ENCODE results near the gene SLC35A5.

Gene SLC35A5

DNA sequence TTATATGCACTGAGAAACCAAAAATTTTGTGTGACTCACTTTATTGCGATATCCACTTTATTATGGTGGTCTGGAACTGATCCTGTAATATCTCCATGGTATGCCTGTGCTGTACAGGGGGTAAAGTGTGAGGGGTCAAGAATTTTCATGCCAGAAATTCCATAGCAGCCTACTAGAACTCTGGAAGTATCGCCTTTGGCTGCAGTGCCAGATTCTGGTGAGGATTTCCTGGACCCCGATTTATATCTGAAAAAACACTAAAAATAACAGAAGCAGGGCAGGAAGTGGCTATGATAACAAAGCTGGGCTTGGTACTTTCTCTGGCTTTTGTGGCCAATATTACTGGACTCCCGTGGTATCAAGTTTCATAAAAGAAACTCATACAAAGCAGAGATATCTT is 42.7 kb downstream of the SLC35A5 start:
- Histone ChIP-seq H3K9me3 (ENCODE audit: control insufficient read depth, insufficient read depth, low read depth, low read length) (no peaks in the 10 kb centered on the region), H3K27ac (ENCODE audit: extremely low read depth, low read depth, low read length) (no peak overlapping the region), H3K4me1 (ENCODE audit: control insufficient read depth, insufficient read depth, low read length) (no peaks in the 10 kb centered on the region), H3K36me3 (ENCODE audit: control insufficient read depth in 2 of 2, insufficient read depth in 1 of 2, low read length in 2 of 2) (no peaks in the 10 kb centered on the region), H3K4me3 (ENCODE audit: low read depth, low read length) (no peak overlapping the region)
- TF ChIP-seq, protein P1, sequence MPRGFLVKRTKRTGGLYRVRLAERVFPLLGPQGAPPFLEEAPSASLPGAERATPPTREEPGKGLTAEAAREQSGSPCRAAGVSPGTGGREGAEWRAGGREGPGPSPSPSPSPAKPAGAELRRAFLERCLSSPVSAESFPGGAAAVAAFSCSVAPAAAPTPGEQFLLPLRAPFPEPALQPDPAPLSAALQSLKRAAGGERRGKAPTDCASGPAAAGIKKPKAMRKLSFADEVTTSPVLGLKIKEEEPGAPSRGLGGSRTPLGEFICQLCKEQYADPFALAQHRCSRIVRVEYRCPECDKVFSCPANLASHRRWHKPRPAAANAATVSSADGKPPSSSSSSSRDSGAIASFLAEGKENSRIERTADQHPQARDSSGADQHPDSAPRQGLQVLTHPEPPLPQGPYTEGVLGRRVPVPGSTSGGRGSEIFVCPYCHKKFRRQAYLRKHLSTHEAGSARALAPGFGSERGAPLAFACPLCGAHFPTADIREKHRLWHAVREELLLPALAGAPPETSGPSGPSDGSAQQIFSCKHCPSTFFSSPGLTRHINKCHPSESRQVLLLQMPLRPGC (tag by site-specific recombination; IDR thresholded peaks at IDR 0.05) = no peak
- no peak for TF ChIP-seq PRDM6 (tag by site-specific recombination; IDR thresholded peaks at IDR 0.05)
- no peak for TF ChIP-seq ZNF398 (tag by site-specific recombination; IDR thresholded peaks at IDR 0.05)
- no peak for TF ChIP-seq MEIS1 (CRISPR knock-in tag; IDR thresholded peaks at IDR 0.05; ENCODE audit: borderline replicate concordance)
- no peak for TF ChIP-seq ZNF394 (tag by site-specific recombination; IDR thresholded peaks at IDR 0.05; ENCODE audit: borderline replicate concordance)
- TF ChIP-seq, protein P2, sequence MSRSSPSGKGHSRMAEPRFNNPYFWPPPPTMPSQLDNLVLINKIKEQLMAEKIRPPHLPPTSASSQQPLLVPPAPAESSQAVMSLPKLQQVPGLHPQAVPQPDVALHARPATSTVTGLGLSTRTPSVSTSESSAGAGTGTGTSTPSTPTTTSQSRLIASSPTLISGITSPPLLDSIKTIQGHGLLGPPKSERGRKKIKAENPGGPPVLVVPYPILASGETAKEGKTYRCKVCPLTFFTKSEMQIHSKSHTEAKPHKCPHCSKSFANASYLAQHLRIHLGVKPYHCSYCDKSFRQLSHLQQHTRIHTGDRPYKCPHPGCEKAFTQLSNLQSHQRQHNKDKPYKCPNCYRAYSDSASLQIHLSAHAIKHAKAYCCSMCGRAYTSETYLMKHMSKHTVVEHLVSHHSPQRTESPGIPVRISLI (tag by site-specific recombination; IDR thresholded peaks at IDR 0.05) = no peak
- no peak for TF ChIP-seq ZNF596 (tag by site-specific recombination; IDR thresholded peaks at IDR 0.05)
- no peak for TF ChIP-seq ZNF169 (tag by site-specific recombination; IDR thresholded peaks at IDR 0.05)
- TF ChIP-seq, protein P3, sequence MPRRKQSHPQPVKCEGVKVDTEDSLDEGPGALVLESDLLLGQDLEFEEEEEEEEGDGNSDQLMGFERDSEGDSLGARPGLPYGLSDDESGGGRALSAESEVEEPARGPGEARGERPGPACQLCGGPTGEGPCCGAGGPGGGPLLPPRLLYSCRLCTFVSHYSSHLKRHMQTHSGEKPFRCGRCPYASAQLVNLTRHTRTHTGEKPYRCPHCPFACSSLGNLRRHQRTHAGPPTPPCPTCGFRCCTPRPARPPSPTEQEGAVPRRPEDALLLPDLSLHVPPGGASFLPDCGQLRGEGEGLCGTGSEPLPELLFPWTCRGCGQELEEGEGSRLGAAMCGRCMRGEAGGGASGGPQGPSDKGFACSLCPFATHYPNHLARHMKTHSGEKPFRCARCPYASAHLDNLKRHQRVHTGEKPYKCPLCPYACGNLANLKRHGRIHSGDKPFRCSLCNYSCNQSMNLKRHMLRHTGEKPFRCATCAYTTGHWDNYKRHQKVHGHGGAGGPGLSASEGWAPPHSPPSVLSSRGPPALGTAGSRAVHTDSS (tag by site-specific recombination; IDR thresholded peaks at IDR 0.05) = no peak
- TF ChIP-seq, protein P4, sequence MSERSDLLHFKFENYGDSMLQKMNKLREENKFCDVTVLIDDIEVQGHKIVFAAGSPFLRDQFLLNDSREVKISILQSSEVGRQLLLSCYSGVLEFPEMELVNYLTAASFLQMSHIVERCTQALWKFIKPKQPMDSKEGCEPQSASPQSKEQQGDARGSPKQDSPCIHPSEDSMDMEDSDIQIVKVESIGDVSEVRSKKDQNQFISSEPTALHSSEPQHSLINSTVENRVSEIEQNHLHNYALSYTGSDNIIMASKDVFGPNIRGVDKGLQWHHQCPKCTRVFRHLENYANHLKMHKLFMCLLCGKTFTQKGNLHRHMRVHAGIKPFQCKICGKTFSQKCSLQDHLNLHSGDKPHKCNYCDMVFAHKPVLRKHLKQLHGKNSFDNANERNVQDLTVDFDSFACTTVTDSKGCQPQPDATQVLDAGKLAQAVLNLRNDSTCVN (tag by site-specific recombination; optimal IDR thresholded peaks at IDR 0.05) = no peak
- no peak for TF ChIP-seq ZNF548 (tag by site-specific recombination; IDR thresholded peaks at IDR 0.05)
- TF ChIP-seq ZBTB17 (tag by site-specific recombination; IDR thresholded peaks at IDR 0.05) = no peak
- CTCF ChIA-PET = no interaction called here
- POLR2A ChIA-PET = no interaction called here

GRCh38 chr3:112605285-112605684 is 43.4 kb downstream of the SLC35A5 start:
- no peaks in the 10 kb centered on the region for H3K36me3 ChIP-seq (ENCODE audit: control insufficient read depth in 2 of 2, insufficient read depth in 1 of 2, low read length in 2 of 2)
- H3K4me1 ChIP-seq (ENCODE audit: control insufficient read depth, insufficient read depth, low read length) = no peaks in the 10 kb centered on the region
- TF ChIP-seq ZNF354C (tag by site-specific recombination; IDR thresholded peaks at IDR 0.05; ENCODE audit: borderline replicate concordance, low read depth) = no peak
- H3K9me3 ChIP-seq (ENCODE audit: control insufficient read depth, insufficient read depth, low read depth, low read length) = no peaks in the 10 kb centered on the region
- CTCF ChIA-PET = no interaction called here
- no peak overlapping the region for H3K4me3 ChIP-seq (ENCODE audit: low read depth, low read length)
- POLR2A ChIA-PET = no interaction called here
- H3K27ac ChIP-seq (ENCODE audit: extremely low read depth, low read depth, low read length) = no peak overlapping the region

Data from HEK293 (cell line).